H1 (cell line): ENCODE data around the gene NWD2. TPM values are rescaled to one million over a fixed set of nuclear protein-coding genes. Genes with fewer than 3 reads are reported as not detected.

Source experiments
- CTCF ChIA-PET: fragments of 300-600 bp; sonication (Branson Sonifier 250); formaldehyde crosslinking; loops from one replicate; lab custom pipeline; 2021; ENCODE audit not compliant: partially characterized antibody; lab: Charles Lee
- POLR2A ChIA-PET: fragments of 300-600 bp; sonication (Branson Sonifier 250); formaldehyde crosslinking; loops from one replicate; lab custom pipeline; 2021; ENCODE audit warnings: inconsistent platforms; ENCODE audit not compliant: partially characterized antibody; lab: Charles Lee
- DNase-seq, 2 experiments: peaks; one replicate each; pipeline versions ENCODE4 v3.0.0 to v3.0.0-alpha.2; 2010 to 2022; ENCODE audit warnings: low spot score in 2 of 2, low read depth in 1 of 2, mixed read lengths in 1 of 2
- FAIRE-seq: peaks from 2 replicates; lab custom pipeline; 2011; peaks lifted over from hg19 to GRCh38; lab: Jason Lieb, UNC
- H2AFZ ChIP-seq: 2 replicates; pipeline ENCODE4 v1.8.1; 2012; ENCODE audit warnings: low read length, inconsistent platforms
- H2AK5ac ChIP-seq: 2 replicates; pipeline ENCODE4 v1.6.1; 2013; ENCODE audit warnings: low read depth, low read length
- H2BK120ac ChIP-seq: replicated peaks from 2 replicates; pipeline ENCODE3; 2013; ENCODE audit warnings: low read depth, low read length, inconsistent platforms
- H2BK12ac ChIP-seq: 2 replicates; pipeline ENCODE4 v1.6.1; 2013; ENCODE audit warnings: low read depth, low read length
- H2BK15ac ChIP-seq: 2 replicates; pipeline ENCODE4 v1.6.1; 2013; ENCODE audit warnings: low read length
- H2BK20ac ChIP-seq: 2 replicates; pipeline ENCODE4 v1.6.1; 2013; ENCODE audit warnings: low read length
- H2BK5ac ChIP-seq: 2 replicates; pipeline ENCODE4 v1.6.1; 2013; ENCODE audit warnings: low read depth, low read length
- H3K14ac ChIP-seq: 2 replicates; pipeline ENCODE4 v1.6.1; 2013; ENCODE audit warnings: inconsistent platforms; ENCODE audit not compliant: insufficient read length
- H3K18ac ChIP-seq: 2 replicates; pipeline ENCODE4 v1.6.1; 2013; ENCODE audit warnings: low read length; ENCODE audit errors: extremely low read depth
- H3K23ac ChIP-seq: 2 replicates; pipeline ENCODE4 v1.6.1; 2013; ENCODE audit warnings: inconsistent platforms; ENCODE audit not compliant: insufficient read length
- H3K23me2 ChIP-seq: 2 replicates; pipeline ENCODE4 v1.6.1; 2013; ENCODE audit warnings: low read depth, low read length
- H3K27ac ChIP-seq: 2 replicates; pipeline ENCODE4 v1.6.1; 2011; ENCODE audit warnings: low read depth, low read length, inconsistent platforms
- H3K27me3 ChIP-seq, 4 experiments: replicated peaks in 1 of 4; 1 replicate in 1 of 4; 2 replicates in 3 of 4; pipeline versions ENCODE4 v1.6.1 to v1.8.1; 2011 to 2013; ENCODE audit warnings: low read length in 3 of 4, mild to moderate bottlenecking in 3 of 4, inconsistent platforms in 2 of 4, mixed read lengths in 2 of 4, moderate library complexity in 1 of 4; ENCODE audit not compliant: control insufficient read depth in 3 of 4, insufficient read depth in 3 of 4; ENCODE audit errors: extremely low read depth in 1 of 4
- H3K36me3 ChIP-seq, 4 experiments: 2 replicates each; pipeline versions ENCODE4 v1.6.1 to v1.8.1; 2011 to 2013; ENCODE audit warnings: mild to moderate bottlenecking in 4 of 4, low read length in 3 of 4, moderate library complexity in 2 of 4, control low read depth in 1 of 4, inconsistent platforms in 1 of 4; ENCODE audit not compliant: insufficient read depth in 4 of 4, control insufficient read depth in 2 of 4
- H3K4ac ChIP-seq: replicated peaks from 2 replicates; pipeline ENCODE3; 2013; ENCODE audit warnings: low read length, low read depth, mixed read lengths, inconsistent platforms; ENCODE audit not compliant: insufficient read length
- H3K4me1 ChIP-seq, 4 experiments: replicated peaks in 1 of 4; 1 replicate in 1 of 4; 2 replicates in 3 of 4; pipeline versions ENCODE4 v1.6.1 to v1.8.1; 2011 to 2013; ENCODE audit warnings: low read length in 3 of 4, inconsistent platforms in 2 of 4, mixed read lengths in 1 of 4; ENCODE audit not compliant: insufficient read depth in 4 of 4, control insufficient read depth in 3 of 4
- H3K4me2 ChIP-seq, 2 experiments: 2 replicates each; pipeline versions ENCODE4 v1.6.1 to v1.8.1; 2011 to 2013; ENCODE audit warnings: low read depth in 2 of 2, low read length in 2 of 2, control low read depth in 1 of 2, inconsistent platforms in 1 of 2, mild to moderate bottlenecking in 1 of 2; ENCODE audit not compliant: insufficient read depth in 1 of 2
- H3K4me3 ChIP-seq, 4 experiments: fragments of 200-600, 300-600 bp in 1 of 4; sonication (generic), shearing (Covaris generic), sonication (Bioruptor Twin) in 1 of 4; 2 replicates each; pipeline versions ENCODE4 v1.5.1 to v1.8.1; 2011 to 2016; ENCODE audit warnings: low read length in 4 of 4, low read depth in 3 of 4, control low read depth in 2 of 4, inconsistent platforms in 2 of 4, mild to moderate bottlenecking in 2 of 4, mixed read lengths in 1 of 4, moderate library complexity in 1 of 4; ENCODE audit not compliant: insufficient read depth in 2 of 4; ENCODE audit errors: extremely low read depth in 1 of 4
- H3K56ac ChIP-seq: replicated peaks from 2 replicates; pipeline ENCODE3; 2013; ENCODE audit warnings: low read depth, mild to moderate bottlenecking, mixed read lengths, low read length, inconsistent platforms; ENCODE audit not compliant: insufficient read length
- H3K79me1 ChIP-seq: 2 replicates; pipeline ENCODE4 v1.6.1; 2013; ENCODE audit warnings: low read depth, low read length, control low read depth
- H3K79me2 ChIP-seq, 2 experiments: 2 replicates each; pipeline versions ENCODE4 v1.6.1 to v1.8.1; 2012 to 2013; ENCODE audit warnings: low read length in 2 of 2, mild to moderate bottlenecking in 2 of 2, inconsistent platforms in 1 of 2; ENCODE audit not compliant: insufficient read depth in 2 of 2, control insufficient read depth in 1 of 2
- H3K9ac ChIP-seq, 4 experiments: replicated peaks in 1 of 4; 1 replicate in 1 of 4; 2 replicates in 3 of 4; pipeline versions ENCODE4 v1.6.1 to v1.8.1; 2011 to 2013; ENCODE audit warnings: low read depth in 3 of 4, low read length in 3 of 4, control low read depth in 2 of 4, mild to moderate bottlenecking in 2 of 4, moderate library complexity in 2 of 4, inconsistent platforms in 1 of 4; ENCODE audit errors: extremely low read depth in 1 of 4
- H3K9me3 ChIP-seq, 2 experiments: 2 replicates each; pipeline versions ENCODE4 v1.6.1 to v1.8.1; 2012 to 2013; ENCODE audit warnings: mild to moderate bottlenecking in 2 of 2, moderate library complexity in 2 of 2, control low read depth in 1 of 2, inconsistent platforms in 1 of 2, low read depth in 1 of 2, low read length in 1 of 2, mixed read lengths in 1 of 2; ENCODE audit not compliant: insufficient read depth in 2 of 2
- H4K20me1 ChIP-seq, 2 experiments: replicated peaks in 1 of 2; 2 replicates each; pipeline versions ENCODE3 to v1.8.1; 2011 to 2013; ENCODE audit warnings: inconsistent platforms in 2 of 2, low read length in 2 of 2, mild to moderate bottlenecking in 1 of 2; ENCODE audit not compliant: insufficient read depth in 2 of 2, control insufficient read depth in 1 of 2
- H4K5ac ChIP-seq: 2 replicates; pipeline ENCODE4 v1.6.1; 2013; ENCODE audit warnings: low read length, low read depth, mixed read lengths, inconsistent platforms; ENCODE audit not compliant: insufficient read length
- H4K8ac ChIP-seq: 2 replicates; pipeline ENCODE4 v1.8.0; 2013; ENCODE audit warnings: mild to moderate bottlenecking, moderate library complexity, low read length, inconsistent platforms; ENCODE audit not compliant: insufficient read depth; ENCODE audit errors: extremely low read depth
- H4K91ac ChIP-seq: replicated peaks from 2 replicates; pipeline ENCODE3; 2013; ENCODE audit warnings: low read length, mixed read lengths, inconsistent platforms; ENCODE audit not compliant: insufficient read length
- ASH2L ChIP-seq: fragments of 200-600, 300-600 bp; sonication (generic); IDR thresholded peaks from one replicate; pipeline ENCODE4 v1.7.1; 2017; ENCODE audit warnings: low read length
- BCL11A ChIP-seq, 2 experiments: IDR thresholded peaks; one replicate each; pipeline ENCODE4 v1.6.1; 2011; ENCODE audit warnings: low read depth in 2 of 2, low read length in 2 of 2, mild to moderate bottlenecking in 2 of 2
- CBX5 ChIP-seq: fragments of 300-800, 300-1000 bp; sonication (generic); IDR thresholded peaks from 2 replicates; pipeline ENCODE4 v1.7.1; 2016; ENCODE audit warnings: antibody characterized with exemption, low read length, low read depth
- EP300 ChIP-seq, 2 experiments: IDR thresholded peaks; 1 replicate in 1 of 2; 2 replicates in 1 of 2; pipeline ENCODE4 v1.6.1; 2011 to 2012; ENCODE audit warnings: low read depth in 2 of 2, low read length in 2 of 2, mild to moderate bottlenecking in 2 of 2, borderline replicate concordance in 1 of 2, inconsistent platforms in 1 of 2, moderate library complexity in 1 of 2
- GABPA ChIP-seq: IDR thresholded peaks from 2 replicates; pipeline ENCODE4 v1.6.1; 2011; ENCODE audit warnings: mild to moderate bottlenecking, low read length, moderate library complexity, borderline replicate concordance; ENCODE audit not compliant: insufficient read depth
- HDAC6 ChIP-seq: IDR thresholded peaks from one replicate; pipeline ENCODE4 v1.7.1; 2012; ENCODE audit warnings: low read depth, mild to moderate bottlenecking, inconsistent platforms, low read length, moderate library complexity
- JUN ChIP-seq: IDR thresholded peaks from 2 replicates; pipeline ENCODE4 v1.6.1; 2011; ENCODE audit warnings: low read depth, mild to moderate bottlenecking, improper control_type of control experiment, low read length
- KDM5A ChIP-seq: fragments of 200-600 bp; IDR thresholded peaks from 2 replicates; pipeline ENCODE4 v1.7.1; 2012; ENCODE audit warnings: mild to moderate bottlenecking, low read length, inconsistent platforms, mixed read lengths
- RBBP5 ChIP-seq: IDR thresholded peaks from 2 replicates; pipeline ENCODE4 v1.7.1; 2012; ENCODE audit warnings: low read depth, mild to moderate bottlenecking, inconsistent platforms, low read length, moderate library complexity, borderline replicate concordance
- RNF2 ChIP-seq: fragments of 200-900, 300-1000 bp; sonication (generic); IDR thresholded peaks from 2 replicates; pipeline ENCODE4 v1.7.1; 2016; ENCODE audit warnings: borderline replicate concordance, low read depth, mild to moderate bottlenecking, antibody characterized with exemption, low read length; ENCODE audit not compliant: poor library complexity, severe bottlenecking; ENCODE audit errors: missing control alignments
- SP4 ChIP-seq: IDR thresholded peaks from 2 replicates; pipeline ENCODE4 v1.6.1; 2012; ENCODE audit warnings: low read length, inconsistent platforms
- SRF ChIP-seq: IDR thresholded peaks from 2 replicates; pipeline ENCODE4 v1.6.1; 2011; ENCODE audit warnings: mild to moderate bottlenecking, low read depth, low read length, moderate library complexity
- TBP ChIP-seq: IDR thresholded peaks from 2 replicates; pipeline ENCODE4 v1.6.1; 2011; ENCODE audit warnings: low read depth, low read length, improper control_type of control experiment
- ZNF274 ChIP-seq: IDR thresholded peaks from 2 replicates; pipeline ENCODE4 v1.7.0; 2012; ENCODE audit warnings: low read length, borderline replicate concordance; ENCODE audit errors: extremely low read depth
- WGBS, 2 experiments: shearing (Covaris generic) in 1 of 2; methylation state at CpG; one replicate each; pipeline versions ENCODE4 v1.1.6 to v1.1.7; 2013 to 2015; ENCODE audit warnings: low lambda C conversion rate in 2 of 2, mixed read lengths in 2 of 2, inconsistent platforms in 1 of 2, low coverage in 1 of 2, missing lambda C conversion rate in 1 of 2; ENCODE audit not compliant: insufficient replicate concordance in 2 of 2, insufficient coverage in 1 of 2, insufficient read length in 1 of 2; ENCODE audit errors: extremely low coverage in 1 of 2, missing lambda C conversion rate in 1 of 2; 5-methylcytosine and 5-hydroxymethylcytosine counted together
- polyA plus RNA-seq, 7 experiments: library from polyadenylated mRNA; depleted of rRNA in 3 of 7; stranded (reverse) in 5 of 7; unstranded in 2 of 7; fragments of >200 nt in 5 of 7; fragments of 200-250 nt in 2 of 7; gene quantifications; 1 replicate in 5 of 7; 2 replicates in 1 of 7; 4 replicates in 1 of 7; pipeline versions ENCODE4 v1.2.1 to v1.2.3, GENCODE V29; 2011 to 2013; ENCODE audit warnings: missing spikeins in 2 of 7, mixed read lengths in 2 of 7
- total RNA-seq: library from RNA; stranded (reverse); fragmentation: NEBNext Ultra II Directional; extraction: Animal tissue kit (Norgen Biotek cat#: 25700); gene quantifications from 2 replicates; pipeline ENCODE4 v1.2.1, GENCODE V29; 2021

The NWD2 gene
- total and polyA plus RNA-seq, 2 of the 8 experiments (the other 6 are each of a cell fraction or from before 2014, with no cell fraction given), result under 0.01 TPM; not detected in 1

GRCh38 chr4:37279894-37280592, 35.5 kb downstream of the NWD2 start:
- no peak overlapping the region for H3K9ac ChIP-seq
- FAIRE-seq (no peak), DNase-seq (no peak)
- no peak overlapping the region for H2BK15ac ChIP-seq
- no peak overlapping the region for H3K18ac ChIP-seq
- H3K4me1 ChIP-seq, result no peaks in the 10 kb centered on the region
- no peaks in the 10 kb centered on the region for H3K36me3 ChIP-seq
- no peak overlapping the region for H2AFZ ChIP-seq
- H3K79me1 ChIP-seq, result no peaks in the 10 kb centered on the region
- no peak overlapping the region for H3K4me2 ChIP-seq
- H3K23me2 ChIP-seq, result no peaks in the 10 kb centered on the region
- no peak overlapping the region for H3K27ac ChIP-seq
- no peak overlapping the region for H4K8ac ChIP-seq
- WGBS, 2 experiments, result 91% methylated on average over 6 of the region's 6 CpGs; no CpG with 5 or more reads in 1 of the 2 experiments
- H4K5ac ChIP-seq, result no peak overlapping the region
- no peak overlapping the region for H3K4me3 ChIP-seq
- H2BK120ac ChIP-seq, result no peak overlapping the region
- no peak overlapping the region for H2BK20ac ChIP-seq
- ChIA-PET POLR2A (no interaction called here), CTCF (no interaction called here)
- H4K20me1 ChIP-seq, result no peaks in the 10 kb centered on the region
- no peak overlapping the region for H4K91ac ChIP-seq
- H3K14ac ChIP-seq, result no peak overlapping the region
- H3K27me3 ChIP-seq, result no peaks in the 10 kb centered on the region
- no peak overlapping the region for H2BK5ac ChIP-seq
- H3K79me2 ChIP-seq, result no peaks in the 10 kb centered on the region
- no peak overlapping the region for H2BK12ac ChIP-seq
- no peak overlapping the region for H3K56ac ChIP-seq
- H2AK5ac ChIP-seq, result no peak overlapping the region
- H3K9me3 ChIP-seq, result no peaks in the 10 kb centered on the region
- no peak overlapping the region for H3K4ac ChIP-seq
- no peak overlapping the region for H3K23ac ChIP-seq
- TF ChIP-seq ASH2L, result no peak
- no peak for TF ChIP-seq RBBP5
- TF ChIP-seq CBX5, result no peak
- TF ChIP-seq HDAC6, result no peak
- no peak for TF ChIP-seq ZNF274
- no peak for TF ChIP-seq RNF2
- TF ChIP-seq TBP, result no peak
- no peak for TF ChIP-seq SP4
- no peak for TF ChIP-seq KDM5A
- no peak for TF ChIP-seq EP300 (IDR thresholded peaks at IDR 0.05; ENCODE audit: borderline replicate concordance in 1 of 2, low read depth in 2 of 2, low read length in 2 of 2)
- no peak for TF ChIP-seq BCL11A (IDR thresholded peaks at IDR 0.05; ENCODE audit: low read depth in 2 of 2, low read length in 2 of 2)
- no peak for TF ChIP-seq JUN
- no peak for TF ChIP-seq SRF
- TF ChIP-seq GABPA, result no peak
